ENCODE data around the gene MASP2.

Gene MASP2

GRCh38 chr1:11030865-11031264 lies 16.2 kb downstream of the MASP2 start:
- H3K4me1 ChIP-seq (ENCODE audit: low read length) = no peaks in the 10 kb centered on the region
- TF ChIP-seq CTCF (IDR thresholded peaks at IDR 0.05; ENCODE audit: low read depth, low read length) = no peak
- TF ChIP-seq EZH2phosphoT487 (IDR thresholded peaks at IDR 0.05; ENCODE audit: low read depth) = no peak
- H3K9me3 ChIP-seq (ENCODE audit: insufficient read depth, low read length) = no peaks in the 10 kb centered on the region
- H3K36me3 ChIP-seq (replicated peaks; ENCODE audit: low read depth, low read length) = peaks cover 7% of the 10 kb centered on the region
- no peaks in the 10 kb centered on the region for H3K79me2 ChIP-seq (ENCODE audit: low read length)
- H4K20me1 ChIP-seq (ENCODE audit: insufficient read depth, low read length) = no peaks in the 10 kb centered on the region
- no peaks in the 10 kb centered on the region for H3K27me3 ChIP-seq (ENCODE audit: low read depth, low read length)
- no peak overlapping the region for H3K4me3 ChIP-seq (ENCODE audit: low read length)
- no peak overlapping the region for H3K4me2 ChIP-seq (ENCODE audit: low read length)
- H3K27ac ChIP-seq (ENCODE audit: low read length) = no peak overlapping the region
- no peak overlapping the region for H2AFZ ChIP-seq (ENCODE audit: low read depth, low read length)
- H3K9ac ChIP-seq (ENCODE audit: low read length) = no peak overlapping the region

- Histone ChIP-seq H3K9ac (ENCODE audit: low read length) (no peak overlapping the region), H3K79me2 (ENCODE audit: low read length) (no peaks in the 10 kb centered on the region), H2AFZ (ENCODE audit: low read depth, low read length) (no peak overlapping the region), H3K4me1 (ENCODE audit: low read length) (peaks cover 13% of the 10 kb centered on the region), H3K27ac (ENCODE audit: low read length) (no peak overlapping the region), H4K20me1 (ENCODE audit: insufficient read depth, low read length) (peaks cover 7% of the 10 kb centered on the region; the same call in 1 of the 2 replicates), H3K4me3 (ENCODE audit: low read length) (no peak overlapping the region), H3K9me3 (ENCODE audit: insufficient read depth, low read length) (no peaks in the 10 kb centered on the region), H3K27me3 (ENCODE audit: low read depth, low read length) (no peaks in the 10 kb centered on the region), H3K36me3 (replicated peaks; ENCODE audit: low read depth, low read length) (peaks cover 27% of the 10 kb centered on the region), H3K4me2 (ENCODE audit: low read length) (no peak overlapping the region)
- TF ChIP-seq CTCF (IDR thresholded peaks at IDR 0.05; ENCODE audit: low read depth, low read length) = no peak
- no peak for TF ChIP-seq EZH2phosphoT487 (IDR thresholded peaks at IDR 0.05; ENCODE audit: low read depth)
These were observed 19.0 kb downstream of the MASP2 start for GRCh38 chr1:11028018-11028417.

GRCh38 chr1:11027316-11027715 lies 19.7 kb downstream of the MASP2 start:
- H3K4me1 ChIP-seq (ENCODE audit: low read length) = peaks cover 13% of the 10 kb centered on the region
- H4K20me1 ChIP-seq (ENCODE audit: insufficient read depth, low read length) = peaks cover 7% of the 10 kb centered on the region; the same call in 1 of the 2 replicates
- no peak for TF ChIP-seq EZH2phosphoT487 (IDR thresholded peaks at IDR 0.05; ENCODE audit: low read depth)
- TF ChIP-seq CTCF (IDR thresholded peaks at IDR 0.05; ENCODE audit: low read depth, low read length) = no peak
- no peaks in the 10 kb centered on the region for H3K9me3 ChIP-seq (ENCODE audit: insufficient read depth, low read length)
- H3K27me3 ChIP-seq (ENCODE audit: low read depth, low read length) = no peaks in the 10 kb centered on the region
- no peak overlapping the region for H3K27ac ChIP-seq (ENCODE audit: low read length)
- no peak overlapping the region for H3K9ac ChIP-seq (ENCODE audit: low read length)
- no peak overlapping the region for H2AFZ ChIP-seq (ENCODE audit: low read depth, low read length)
- no peak overlapping the region for H3K4me3 ChIP-seq (ENCODE audit: low read length)
- no peak overlapping the region for H3K4me2 ChIP-seq (ENCODE audit: low read length)
- H3K36me3 ChIP-seq (replicated peaks; ENCODE audit: low read depth, low read length) = peaks cover 27% of the 10 kb centered on the region
- H3K79me2 ChIP-seq (ENCODE audit: low read length) = no peaks in the 10 kb centered on the region

GRCh38 chr1:11026903-11027302 lies 20.1 kb downstream of the MASP2 start:
- Histone ChIP-seq H2AFZ (ENCODE audit: low read depth, low read length) (no peak overlapping the region), H3K79me2 (ENCODE audit: low read length) (no peaks in the 10 kb centered on the region), H3K9me3 (ENCODE audit: insufficient read depth, low read length) (no peaks in the 10 kb centered on the region), H3K9ac (ENCODE audit: low read length) (no peak overlapping the region), H3K36me3 (replicated peaks; ENCODE audit: low read depth, low read length) (peaks cover 27% of the 10 kb centered on the region), H4K20me1 (ENCODE audit: insufficient read depth, low read length) (peaks cover 7% of the 10 kb centered on the region; the same call in 1 of the 2 replicates), H3K27me3 (ENCODE audit: low read depth, low read length) (no peaks in the 10 kb centered on the region), H3K4me1 (ENCODE audit: low read length) (peaks cover 13% of the 10 kb centered on the region), H3K27ac (ENCODE audit: low read length) (no peak overlapping the region), H3K4me3 (ENCODE audit: low read length) (no peak overlapping the region), H3K4me2 (ENCODE audit: low read length) (no peak overlapping the region)
- TF ChIP-seq EZH2phosphoT487 (IDR thresholded peaks at IDR 0.05; ENCODE audit: low read depth) (no peak), CTCF (IDR thresholded peaks at IDR 0.05; ENCODE audit: low read depth, low read length) (no peak)

All from OCI-LY3 (cell line).